Neuron (in vitro differentiated cells): Measurements from ENCODE around the gene CDH16.
A peak's percentile ranks its signal among the peaks of the same experiment; 100 is the strongest.

Source experiments
- H2AFZ ChIP-seq: one replicate; pipeline ENCODE4 v1.6.1; 2013; ENCODE audit warnings: low read depth, mild to moderate bottlenecking, inconsistent platforms, low read length, moderate library complexity
- H3K27me3 ChIP-seq: one replicate; pipeline ENCODE4 v1.6.1; 2013; ENCODE audit warnings: low read length; ENCODE audit not compliant: insufficient read depth
- H3K36me3 ChIP-seq: one replicate; pipeline ENCODE4 v1.6.1; 2013; ENCODE audit warnings: low read length; ENCODE audit not compliant: insufficient read depth
- H3K4me1 ChIP-seq: one replicate; pipeline ENCODE4 v1.6.1; 2013; ENCODE audit warnings: low read length; ENCODE audit not compliant: insufficient read depth
- H3K4me3 ChIP-seq: 2 replicates; pipeline ENCODE4 v1.5.1; 2013; ENCODE audit warnings: mild to moderate bottlenecking, low read length, moderate library complexity
- H3K9me3 ChIP-seq: one replicate; pipeline ENCODE4 v1.6.1; 2013; ENCODE audit warnings: low read length

Gene CDH16

GRCh38 chr16:66888647-66889615 is 29.8 kb downstream of the CDH16 start:
- Histone ChIP-seq H3K27me3 (no peaks in the 10 kb centered on the region), H3K4me1 (no peaks in the 10 kb centered on the region), H2AFZ (no peak overlapping the region), H3K9me3 (no peaks in the 10 kb centered on the region), H3K4me3 (no peak overlapping the region), H3K36me3 (peaks cover 22% of the 10 kb centered on the region)

- no peaks in the 10 kb centered on the region for H3K27me3 ChIP-seq
- peaks cover 22% of the 10 kb centered on the region for H3K36me3 ChIP-seq
- no peaks in the 10 kb centered on the region for H3K9me3 ChIP-seq
- no peak overlapping the region for H3K4me3 ChIP-seq
- H3K4me1 ChIP-seq: no peaks in the 10 kb centered on the region
- H2AFZ ChIP-seq: no peak overlapping the region
These were observed 31.8 kb downstream of the CDH16 start for GRCh38 chr16:66886914-66887313.

- no peaks in the 10 kb centered on the region for H3K4me1 ChIP-seq
These were observed 32.4 kb downstream of the CDH16 start for GRCh38 chr16:66886321-66886720.

GRCh38 chr16:66885491-66885890 is 33.2 kb downstream of the CDH16 start:
- Histone ChIP-seq H3K4me3 (no peak overlapping the region), H3K4me1 (no peaks in the 10 kb centered on the region), H3K36me3 (peaks cover 22% of the 10 kb centered on the region), H2AFZ (no peak overlapping the region), H3K9me3 (no peaks in the 10 kb centered on the region), H3K27me3 (no peaks in the 10 kb centered on the region)

More at GRCh38 chr16:66886321-66886720, 32.4 kb downstream of the CDH16 start:
- H3K4me3 ChIP-seq: no peak overlapping the region
- H3K36me3 ChIP-seq: peaks cover 22% of the 10 kb centered on the region
- no peaks in the 10 kb centered on the region for H3K27me3 ChIP-seq
- no peaks in the 10 kb centered on the region for H3K9me3 ChIP-seq
- no peak overlapping the region for H2AFZ ChIP-seq

GRCh38 chr16:66882702-66883101 is 36.0 kb downstream of the CDH16 start:
- Histone ChIP-seq H3K36me3 (peaks cover 22% of the 10 kb centered on the region), H3K27me3 (no peaks in the 10 kb centered on the region), H3K4me3 (no peak overlapping the region), H3K9me3 (no peaks in the 10 kb centered on the region), H3K4me1 (no peaks in the 10 kb centered on the region), H2AFZ (no peak overlapping the region)

- H3K9me3 ChIP-seq: no peaks in the 10 kb centered on the region
- H3K4me3 ChIP-seq: no peak overlapping the region
- H3K4me1 ChIP-seq: no peaks in the 10 kb centered on the region
- no peak overlapping the region for H2AFZ ChIP-seq
- peaks cover 22% of the 10 kb centered on the region for H3K36me3 ChIP-seq
- no peaks in the 10 kb centered on the region for H3K27me3 ChIP-seq
These were observed 36.6 kb downstream of the CDH16 start for GRCh38 chr16:66881964-66882508.

GRCh38 chr16:66881560-66881959 is 37.1 kb downstream of the CDH16 start:
- H2AFZ ChIP-seq: no peak overlapping the region
- H3K27me3 ChIP-seq: no peaks in the 10 kb centered on the region
- H3K9me3 ChIP-seq: no peaks in the 10 kb centered on the region
- peak overlapping the region; percentile 75 for H3K4me3 ChIP-seq
- peaks cover 20% of the 10 kb centered on the region for H3K36me3 ChIP-seq
- no peaks in the 10 kb centered on the region for H3K4me1 ChIP-seq

- no peaks in the 10 kb centered on the region for H3K9me3 ChIP-seq
- H3K27me3 ChIP-seq: no peaks in the 10 kb centered on the region
- H2AFZ ChIP-seq: peak overlapping the region; percentile 63
- H3K4me3 ChIP-seq: peak overlapping the region; percentile 75
- peaks cover 16% of the 10 kb centered on the region for H3K36me3 ChIP-seq
- no peaks in the 10 kb centered on the region for H3K4me1 ChIP-seq
These were observed 37.7 kb downstream of the CDH16 start for GRCh38 chr16:66881014-66881417.

GRCh38 chr16:66880288-66881013 is 38.2 kb downstream of the CDH16 start, which contains the start of gene PDP2:
Gene PDP2 (plus strand): TSS chr16:66880515. CDS start chr16:66884285, 3,770 bp downstream.
- H3K4me1 ChIP-seq: no peaks in the 10 kb centered on the region
- peaks cover 14% of the 10 kb centered on the region for H3K36me3 ChIP-seq
- H3K27me3 ChIP-seq: no peaks in the 10 kb centered on the region
- no peaks in the 10 kb centered on the region for H3K9me3 ChIP-seq
- H2AFZ ChIP-seq: peak within 1 kb of the TSS; percentile 63
- H3K4me3 ChIP-seq: peak within 1 kb of the TSS; percentile 75

GRCh38 chr16:66878067-66878466 is 40.6 kb downstream of the CDH16 start:
- Histone ChIP-seq H2AFZ (no peak overlapping the region), H3K27me3 (no peaks in the 10 kb centered on the region), H3K4me1 (peaks cover 11% of the 10 kb centered on the region), H3K9me3 (no peaks in the 10 kb centered on the region), H3K4me3 (no peak overlapping the region), H3K36me3 (no peaks in the 10 kb centered on the region)

GRCh38 chr16:66874079-66874775 is 44.5 kb downstream of the CDH16 start:
- Histone ChIP-seq H3K4me1 (peaks cover 16% of the 10 kb centered on the region), H3K4me3 (no peak overlapping the region), H2AFZ (no peak overlapping the region), H3K9me3 (no peaks in the 10 kb centered on the region), H3K27me3 (peaks cover 5% of the 10 kb centered on the region), H3K36me3 (no peaks in the 10 kb centered on the region)

GRCh38 chr16:66873685-66874055 is 45.0 kb downstream of the CDH16 start:
- Histone ChIP-seq H3K4me1 (peaks cover 16% of the 10 kb centered on the region), H3K36me3 (no peaks in the 10 kb centered on the region), H3K9me3 (no peaks in the 10 kb centered on the region), H2AFZ (no peak overlapping the region), H3K4me3 (no peak overlapping the region), H3K27me3 (peaks cover 5% of the 10 kb centered on the region)
